GM11168 (cell line): Measurements from ENCODE around the gene GRIN2A.

ENCODE experiments used
- in situ Hi-C: fragments of 300-500 bp; cut with MboI; formaldehyde crosslinking; loops from one replicate; pipeline ENCODE4 v1.12.0; 2022; ENCODE audit warnings: low sequenced_read_pairs; ENCODE audit not compliant: unreplicated experiment

Gene GRIN2A

GRCh38 chr16:9736547-9736946 is 445.7 kb downstream of the GRIN2A start:
- in situ Hi-C loops = no loop called here

GRCh38 chr16:9723136-9723535 is 459.1 kb downstream of the GRIN2A start:
- in situ Hi-C loops = no loop called here

DNA sequence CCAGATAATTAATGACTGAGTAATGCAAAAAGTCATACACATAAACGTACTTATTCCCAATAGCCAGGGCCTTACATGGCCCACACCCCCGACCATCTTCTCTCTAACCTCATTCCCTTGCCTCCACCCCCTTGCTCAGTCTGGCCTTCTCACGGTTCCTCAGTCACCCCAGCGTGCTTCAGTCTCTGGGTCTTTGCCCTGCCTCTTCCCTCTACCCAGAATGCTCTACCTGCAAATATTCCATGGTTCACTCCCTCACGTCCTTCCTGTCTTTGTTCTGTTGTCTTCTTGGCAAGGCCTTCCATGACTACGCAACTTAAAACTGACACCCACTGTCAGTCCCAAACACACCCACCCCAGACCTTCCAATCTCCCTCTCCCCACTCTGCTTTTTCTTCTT is 468.3 kb downstream of the GRIN2A start:
- in situ Hi-C loops = no loop called here

GRCh38 chr16:9713156-9713555 is 469.1 kb downstream of the GRIN2A start:
- in situ Hi-C loops = no loop called here

GRCh38 chr16:9708972-9709620 is 473.1 kb downstream of the GRIN2A start:
- in situ Hi-C loops = no loop called here

GRCh38 chr16:9706217-9706836 is 475.9 kb downstream of the GRIN2A start:
- in situ Hi-C loops = no loop called here

- in situ Hi-C loops = no loop called here
These were observed 478.5 kb downstream of the GRIN2A start for GRCh38 chr16:9703731-9704130.
